Measurements from ENCODE around the gene GRIA1.

GRCh38 chr5:153636670-153637451 is 146.4 kb downstream of the GRIA1 start:
- TF ChIP-seq ZNF33A (CRISPR knock-in tag; IDR thresholded peaks at IDR 0.05; ENCODE audit: borderline replicate concordance): no peak
- no peak for TF ChIP-seq SUZ12 (IDR thresholded peaks at IDR 0.05; ENCODE audit: low read depth, low read length)
- no peak for TF ChIP-seq E2F1 (CRISPR knock-in tag; IDR thresholded peaks at IDR 0.05)
- no peak for TF ChIP-seq CTCF (CRISPR knock-in tag; IDR thresholded peaks at IDR 0.05)
- TF ChIP-seq PCBP1 (IDR thresholded peaks at IDR 0.05; ENCODE audit: borderline replicate concordance, low read depth, low read length): no peak
- no peak for TF ChIP-seq MIER3 (CRISPR knock-in tag; IDR thresholded peaks at IDR 0.05; ENCODE audit: borderline replicate concordance)
- TF ChIP-seq ZNF747 (CRISPR knock-in tag; IDR thresholded peaks at IDR 0.05; ENCODE audit: borderline replicate concordance): no peak
- no peak for TF ChIP-seq ESRRA (CRISPR knock-in tag; IDR thresholded peaks at IDR 0.05; ENCODE audit: low read depth)
- no peak for TF ChIP-seq AFF4 (CRISPR knock-in tag; IDR thresholded peaks at IDR 0.05)
- no peak for TF ChIP-seq NR1H2 (CRISPR knock-in tag; IDR thresholded peaks at IDR 0.05; ENCODE audit: borderline replicate concordance, low read depth)
- no peak for TF ChIP-seq MXI1 (IDR thresholded peaks at IDR 0.05; ENCODE audit: borderline replicate concordance, low read depth, low read length)
- TF ChIP-seq POLR2A (IDR thresholded peaks at IDR 0.05; ENCODE audit: insufficient read depth in 1 of 2, low read depth in 2 of 2, low read length in 2 of 2): no peak
- no peak for TF ChIP-seq REST (IDR thresholded peaks at IDR 0.05; ENCODE audit: borderline replicate concordance in 1 of 2, low read depth in 1 of 2, low read length in 2 of 2)
